GM19372 (cell line): ENCODE results near the gene PROCA1.

Experiments used
- ATAC-seq: cut with Tn5 transposase; IDR thresholded peaks from one replicate; pipeline ENCODE4 v1.9.1; 2021; ENCODE audit warnings: mild to moderate bottlenecking, low read depth, moderate library complexity; ENCODE audit not compliant: unreplicated experiment

Gene PROCA1

GRCh38 chr17:28712705-28713415 lies 1.2 kb upstream of the PROCA1 start:
- ATAC-seq = no peak

- no peak for ATAC-seq
These were observed 480 bp upstream of the PROCA1 start for GRCh38 chr17:28712032-28712704.

- ATAC-seq = peak; percentile 91
These were observed 596 bp downstream of the PROCA1 start for GRCh38 chr17:28710861-28711722.

- ATAC-seq = no peak
These were observed 4.4 kb downstream of the PROCA1 start for GRCh38 chr17:28707339-28707720.

GRCh38 chr17:28706471-28707338 lies 5.0 kb downstream of the PROCA1 start:
- no peak for ATAC-seq

DNA sequence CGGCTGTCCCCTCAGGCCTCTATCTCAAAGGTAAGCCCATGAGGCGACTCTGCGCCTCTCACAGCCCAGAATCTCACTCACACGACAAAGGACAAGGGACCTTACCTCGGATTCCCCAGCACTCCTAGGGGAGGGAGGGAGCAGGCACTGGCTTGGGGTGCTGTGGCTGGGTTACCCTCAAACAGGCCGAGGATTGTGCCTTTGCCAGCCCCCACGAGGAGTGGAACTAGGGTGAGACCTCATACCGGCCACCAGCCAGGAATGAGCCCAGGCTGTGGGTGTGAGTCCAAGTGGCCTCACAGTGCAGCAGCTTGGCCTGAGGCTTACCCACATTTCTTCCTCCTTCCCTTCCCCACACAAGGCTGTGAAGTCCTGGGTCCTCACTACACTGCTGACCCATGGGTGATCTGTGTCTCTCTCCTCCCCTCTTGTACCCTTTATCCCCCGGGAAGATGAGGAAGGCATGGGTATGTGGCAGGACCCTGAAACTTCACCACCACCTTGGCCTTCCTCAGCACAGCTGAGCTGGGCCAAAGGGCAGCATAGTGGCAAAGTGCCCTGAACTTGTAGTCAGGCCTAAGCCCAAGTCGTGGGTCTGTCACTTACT lies 5.9 kb downstream of the PROCA1 start:
- ATAC-seq = no peak

- no peak for ATAC-seq
These were observed 6.5 kb downstream of the PROCA1 start for GRCh38 chr17:28705074-28705659.

GRCh38 chr17:28704219-28704858 lies 7.3 kb downstream of the PROCA1 start:
- no peak for ATAC-seq

DNA sequence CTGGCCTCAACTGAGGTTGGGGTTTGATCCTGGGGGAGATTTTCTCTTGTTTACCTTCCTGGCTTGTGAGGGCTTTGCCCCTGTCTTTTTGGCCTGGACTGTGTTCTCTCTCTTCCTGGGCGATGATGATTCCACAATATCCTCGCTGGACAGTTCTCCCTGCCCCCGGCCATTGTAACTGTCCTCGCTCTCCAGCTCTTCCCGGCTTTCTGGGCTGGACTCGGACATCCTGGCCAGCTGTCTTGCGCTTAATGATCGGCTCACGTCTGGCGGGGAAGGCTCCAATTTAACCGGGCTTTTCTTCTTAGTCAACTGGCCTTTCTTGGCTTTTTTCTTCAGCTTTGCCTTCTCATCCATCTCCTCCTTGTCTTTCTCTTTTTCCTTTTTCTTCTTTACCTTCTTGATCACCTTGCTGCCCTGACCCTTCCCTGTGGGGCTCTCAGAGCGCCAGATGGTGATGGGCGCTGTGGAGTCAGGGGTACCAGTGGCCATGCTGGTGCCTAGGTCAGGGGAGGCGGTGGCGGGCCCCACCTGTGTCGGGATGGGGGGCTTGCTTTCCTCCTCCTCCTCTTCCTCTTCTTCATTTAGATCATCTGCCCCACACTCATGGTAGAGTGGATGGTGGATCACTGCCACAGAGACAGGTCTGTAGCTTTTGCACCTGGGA lies 8.0 kb downstream of the PROCA1 start:
- no peak for ATAC-seq

DNA sequence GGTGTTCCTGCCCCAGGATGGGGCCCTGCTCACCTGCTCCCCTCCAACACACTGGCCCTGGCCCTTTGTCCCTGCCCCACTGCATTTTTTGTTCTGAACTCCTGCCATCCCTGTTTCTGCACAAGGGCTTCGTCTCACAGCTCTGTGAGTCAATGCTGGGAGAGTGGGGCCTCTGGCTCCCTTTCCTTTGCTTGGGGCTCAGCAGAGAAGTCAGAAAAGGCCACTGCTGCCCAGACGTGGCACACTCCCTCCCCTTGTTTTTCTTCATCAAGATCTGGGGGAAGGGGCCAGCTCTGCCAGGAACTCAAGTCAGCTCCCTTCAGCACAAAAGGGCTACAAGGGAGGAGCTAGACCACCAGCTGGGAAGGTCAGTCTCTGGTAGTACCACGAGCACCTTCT lies 8.9 kb downstream of the PROCA1 start:
- no peak for ATAC-seq

GRCh38 chr17:28702026-28702751 lies 9.5 kb downstream of the PROCA1 start:
- no peak for ATAC-seq

- ATAC-seq = no peak
These were observed 10.7 kb downstream of the PROCA1 start for GRCh38 chr17:28700830-28701492.

DNA sequence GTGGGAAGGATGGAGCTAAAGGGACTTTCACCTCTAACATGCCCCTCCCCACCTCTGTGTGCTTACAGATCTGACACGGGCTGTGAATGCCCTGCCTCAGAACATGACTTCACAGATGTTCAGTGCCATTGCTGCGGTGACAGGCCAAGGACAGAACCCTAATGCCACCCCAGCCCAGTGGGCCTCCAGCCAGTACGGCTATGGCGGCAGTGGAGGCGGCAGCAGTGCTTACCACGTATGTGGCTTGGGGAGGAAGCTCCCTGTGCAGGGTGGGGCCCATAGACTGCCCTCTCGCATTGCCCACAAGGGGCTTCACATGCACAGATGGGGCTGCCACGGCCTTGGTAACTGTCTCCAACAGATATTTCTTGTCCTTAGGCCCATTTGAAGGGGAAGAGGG lies 11.4 kb downstream of the PROCA1 start:
- ATAC-seq = no peak

DNA sequence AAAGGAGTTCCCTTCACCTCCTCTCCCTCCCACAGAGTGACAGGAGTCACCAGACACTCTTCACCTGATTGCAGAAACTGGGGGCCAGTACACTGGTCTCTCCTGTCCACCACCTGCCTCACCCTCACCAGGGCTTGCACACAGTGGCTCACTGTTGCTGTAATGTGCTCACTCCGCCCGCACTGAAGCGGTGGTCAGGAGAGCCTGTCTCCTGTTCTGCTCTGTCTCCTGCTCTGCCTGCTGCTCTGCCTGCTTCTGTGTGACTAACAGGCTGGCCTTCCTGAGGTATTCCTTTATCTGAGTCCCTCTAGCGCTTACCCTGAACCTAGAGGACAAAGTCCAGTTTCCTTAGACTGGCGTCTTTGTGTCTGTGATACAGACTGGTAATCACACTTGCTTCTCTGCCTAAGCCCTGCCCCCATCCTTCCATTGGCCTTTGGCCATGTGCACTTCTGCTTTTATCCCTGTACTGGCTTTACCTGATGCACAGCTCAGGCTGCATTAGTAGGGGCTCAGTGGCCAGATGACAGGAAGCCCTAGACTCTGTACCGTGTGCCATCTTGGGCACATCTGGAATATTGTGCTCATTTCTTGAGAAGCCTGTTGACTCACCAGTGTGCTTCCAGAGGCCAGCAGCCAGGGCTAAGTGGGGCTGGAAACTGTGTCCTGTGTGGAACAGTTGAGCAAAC lies 13.3 kb downstream of the PROCA1 start:
- no peak for ATAC-seq

- ATAC-seq = no peak
These were observed 17.8 kb downstream of the PROCA1 start for GRCh38 chr17:28693869-28694268.

GRCh38 chr17:28689011-28689410 lies 22.7 kb downstream of the PROCA1 start:
- no peak for ATAC-seq

DNA sequence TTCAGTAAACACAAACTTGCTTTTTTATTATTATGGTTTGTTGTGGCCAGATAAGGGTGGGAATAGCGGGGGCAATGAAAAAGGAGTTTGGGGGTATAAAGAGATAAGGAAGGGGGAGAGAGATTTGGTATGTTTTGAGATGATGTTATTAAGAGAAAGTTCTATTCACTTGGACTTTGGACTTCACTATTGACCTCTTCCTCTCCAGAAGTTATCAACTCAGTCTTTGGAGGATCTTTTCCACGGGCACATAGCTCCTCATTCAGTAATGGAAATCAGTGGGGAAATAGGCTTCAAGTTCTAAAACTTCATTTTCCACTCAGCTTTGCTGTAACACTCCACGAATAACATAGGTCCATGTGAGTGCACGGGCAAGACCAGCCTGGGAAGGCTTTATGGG lies 23.2 kb downstream of the PROCA1 start:
- no peak for ATAC-seq
